BE2C (cell line): ENCODE measurements around the gene ASTN2.

ENCODE experiments used
- DNase-seq: peaks from one replicate; pipeline ENCODE4 v3.0.0-alpha.2; 2020
- H3K27me3 ChIP-seq: fragments of 250-450 bp; sonication (Bioruptor Pico); 2 replicates; pipeline ENCODE4 v1.5.1; 2020; ENCODE audit warnings: mild to moderate bottlenecking
- H3K36me3 ChIP-seq: fragments of 250-450 bp; sonication (Bioruptor Pico); 2 replicates; pipeline ENCODE4 v1.5.1; 2020; ENCODE audit warnings: mild to moderate bottlenecking
- H3K4me1 ChIP-seq: fragments of 250-450 bp; sonication (Bioruptor Pico); 2 replicates; pipeline ENCODE4 v1.5.1; 2020
- H3K4me3 ChIP-seq: 2 replicates; pipeline ENCODE4 v1.5.1; 2011; ENCODE audit warnings: low read depth, low read length
- H3K9me3 ChIP-seq: fragments of 250-450 bp; sonication (Bioruptor Pico); 2 replicates; pipeline ENCODE4 v1.5.1; 2020
- TF ChIP-seq, protein P1 (sequence below): IDR thresholded peaks from 2 replicates; pipeline ENCODE4 v1.5.1; 2012; ENCODE audit warnings: mild to moderate bottlenecking, low read depth, low read length

Gene ASTN2

DNA sequence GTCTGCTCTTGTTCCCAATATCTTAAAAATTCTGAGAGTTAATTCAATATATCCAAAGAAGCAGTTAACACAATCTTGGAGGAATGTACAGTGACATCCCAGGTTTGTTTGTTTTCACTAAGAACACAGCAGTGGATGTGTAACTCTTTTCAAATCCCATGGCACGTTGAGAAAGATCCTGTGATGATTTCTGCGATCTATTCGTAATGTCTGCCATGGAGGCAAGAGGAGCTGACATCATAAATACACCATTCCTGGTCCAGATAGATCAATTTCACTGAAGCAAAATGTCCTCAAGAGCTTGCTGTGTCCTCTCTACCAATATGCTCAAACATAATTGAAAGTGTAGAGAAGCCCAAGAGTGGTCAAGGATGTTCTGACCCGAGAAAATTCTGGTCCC lies 980.5 kb downstream of the ASTN2 start:
- TF ChIP-seq, protein P1, sequence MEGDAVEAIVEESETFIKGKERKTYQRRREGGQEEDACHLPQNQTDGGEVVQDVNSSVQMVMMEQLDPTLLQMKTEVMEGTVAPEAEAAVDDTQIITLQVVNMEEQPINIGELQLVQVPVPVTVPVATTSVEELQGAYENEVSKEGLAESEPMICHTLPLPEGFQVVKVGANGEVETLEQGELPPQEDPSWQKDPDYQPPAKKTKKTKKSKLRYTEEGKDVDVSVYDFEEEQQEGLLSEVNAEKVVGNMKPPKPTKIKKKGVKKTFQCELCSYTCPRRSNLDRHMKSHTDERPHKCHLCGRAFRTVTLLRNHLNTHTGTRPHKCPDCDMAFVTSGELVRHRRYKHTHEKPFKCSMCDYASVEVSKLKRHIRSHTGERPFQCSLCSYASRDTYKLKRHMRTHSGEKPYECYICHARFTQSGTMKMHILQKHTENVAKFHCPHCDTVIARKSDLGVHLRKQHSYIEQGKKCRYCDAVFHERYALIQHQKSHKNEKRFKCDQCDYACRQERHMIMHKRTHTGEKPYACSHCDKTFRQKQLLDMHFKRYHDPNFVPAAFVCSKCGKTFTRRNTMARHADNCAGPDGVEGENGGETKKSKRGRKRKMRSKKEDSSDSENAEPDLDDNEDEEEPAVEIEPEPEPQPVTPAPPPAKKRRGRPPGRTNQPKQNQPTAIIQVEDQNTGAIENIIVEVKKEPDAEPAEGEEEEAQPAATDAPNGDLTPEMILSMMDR, result no peak
- H3K9me3 ChIP-seq, result no peaks in the 10 kb centered on the region
- H3K4me1 ChIP-seq, result no peaks in the 10 kb centered on the region
- H3K36me3 ChIP-seq, result peaks cover 4% of the 10 kb centered on the region
- no peak for DNase-seq
- no peaks in the 10 kb centered on the region for H3K27me3 ChIP-seq
- H3K4me3 ChIP-seq, result no peak overlapping the region

- no peaks in the 10 kb centered on the region for H3K9me3 ChIP-seq
- H3K36me3 ChIP-seq, result peaks cover 4% of the 10 kb centered on the region; the same call in 1 of the 2 replicates
- H3K4me1 ChIP-seq, result no peaks in the 10 kb centered on the region
- no peaks in the 10 kb centered on the region for H3K27me3 ChIP-seq
- no peak for DNase-seq
- TF ChIP-seq, protein P1, result no peak
- no peak overlapping the region for H3K4me3 ChIP-seq
Measured at GRCh38 chr9:116432051-116432450, 982.8 kb downstream of the ASTN2 start.

GRCh38 chr9:116430849-116431248 lies 984.0 kb downstream of the ASTN2 start:
- Histone ChIP-seq H3K4me1 (no peaks in the 10 kb centered on the region), H3K27me3 (no peaks in the 10 kb centered on the region), H3K4me3 (no peak overlapping the region), H3K36me3 (peaks cover 4% of the 10 kb centered on the region; the same call in 1 of the 2 replicates), H3K9me3 (no peaks in the 10 kb centered on the region)
- no peak for DNase-seq
- TF ChIP-seq, protein P1, result no peak

DNA sequence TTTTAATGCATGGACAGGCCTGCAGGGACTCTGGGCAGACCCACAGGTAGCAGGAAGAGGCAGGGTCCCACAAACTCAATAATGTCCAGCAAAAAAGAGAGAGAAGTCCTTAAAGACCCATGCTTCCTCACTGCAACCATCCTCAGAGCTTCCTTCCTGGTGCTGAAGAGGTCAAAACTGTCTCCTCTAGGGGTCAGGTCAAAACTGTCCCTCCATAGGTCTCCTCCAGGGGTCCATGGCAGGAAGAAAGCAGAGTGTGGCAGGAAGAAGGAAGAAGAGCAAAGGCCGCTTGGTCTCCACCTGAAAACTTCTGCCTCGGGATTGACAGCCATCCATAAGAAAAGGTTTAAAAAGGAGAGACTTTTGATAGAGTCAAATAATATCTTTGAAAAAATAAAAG lies 989.6 kb downstream of the ASTN2 start:
- TF ChIP-seq, protein P1, result no peak
- H3K4me3 ChIP-seq, result no peak overlapping the region
- no peaks in the 10 kb centered on the region for H3K4me1 ChIP-seq
- no peaks in the 10 kb centered on the region for H3K27me3 ChIP-seq
- H3K36me3 ChIP-seq, result peaks cover 26% of the 10 kb centered on the region
- H3K9me3 ChIP-seq, result no peaks in the 10 kb centered on the region
- DNase-seq, result no peak

- H3K9me3 ChIP-seq, result no peaks in the 10 kb centered on the region
- H3K36me3 ChIP-seq, result peaks cover 42% of the 10 kb centered on the region
- TF ChIP-seq, protein P1, result no peak
- H3K4me3 ChIP-seq, result no peak overlapping the region
- H3K27me3 ChIP-seq, result no peaks in the 10 kb centered on the region
- DNase-seq, result no peak
- H3K4me1 ChIP-seq, result no peaks in the 10 kb centered on the region
Measured at GRCh38 chr9:116423149-116423548, 991.7 kb downstream of the ASTN2 start.

DNA sequence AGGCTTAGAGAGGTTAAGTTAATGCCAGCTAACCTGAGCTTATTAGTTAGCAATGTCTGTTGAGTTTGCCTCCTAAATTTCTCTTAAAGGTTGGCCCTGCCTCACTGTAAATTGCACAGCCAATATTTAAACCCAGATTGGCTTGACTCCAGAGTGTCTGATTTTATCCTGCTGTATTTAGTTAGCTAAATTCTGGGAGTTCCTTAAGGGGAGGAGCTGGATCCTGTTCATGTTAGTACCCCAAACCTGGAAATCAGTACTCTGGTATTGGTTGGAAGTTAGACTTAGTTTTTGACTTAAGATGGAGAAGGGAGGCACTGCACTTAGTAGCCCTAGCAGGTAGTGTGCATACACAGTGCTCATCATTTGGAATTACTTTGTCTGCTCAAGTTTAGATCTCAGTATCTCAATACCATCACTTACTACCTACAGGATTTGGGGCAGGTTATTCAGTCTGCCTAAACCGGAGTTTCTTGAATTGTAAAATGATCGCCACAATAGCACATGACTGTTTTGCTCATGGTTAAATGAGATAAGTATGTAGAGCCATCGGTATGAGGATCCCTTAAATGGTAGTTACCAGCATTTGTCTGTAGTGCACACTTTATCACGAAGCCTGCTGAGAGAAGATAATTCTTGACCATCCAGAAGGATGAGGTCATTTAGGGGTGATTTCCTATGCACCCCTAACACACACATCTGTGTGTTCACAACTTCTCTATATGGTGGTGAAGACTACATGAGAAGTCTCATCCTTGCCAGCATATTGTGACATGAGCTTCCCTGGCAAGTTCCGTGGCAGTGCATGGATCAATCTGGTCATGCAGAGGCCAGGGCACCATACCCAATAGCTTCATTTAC lies 992.5 kb downstream of the ASTN2 start:
- H3K36me3 ChIP-seq, result peaks cover 42% of the 10 kb centered on the region
- H3K9me3 ChIP-seq, result no peaks in the 10 kb centered on the region
- no peak for DNase-seq
- no peaks in the 10 kb centered on the region for H3K4me1 ChIP-seq
- TF ChIP-seq, protein P1, result no peak
- no peak overlapping the region for H3K4me3 ChIP-seq
- H3K27me3 ChIP-seq, result no peaks in the 10 kb centered on the region
